Muscle of arm (tissue), 14 donors: ENCODE measurements around the gene DMKN. TPM values are rescaled to one million over a fixed set of nuclear protein-coding genes. Genes with fewer than 3 reads are reported as not detected.

ENCODE experiments used
- DNase-seq: peaks from one replicate; pipeline ENCODE4 v3.0.0-alpha.2; 2013
- long read RNA-seq, 11 donors: transcript quantifications; one replicate each; lab custom pipeline, GENCODE V29; 2026
- polyA plus RNA-seq, 12 donors: library from polyadenylated mRNA; unstranded; fragments of 120-200 nt; gene quantifications; one replicate each; pipeline ENCODE4 v1.2.1, GENCODE V29; 2013; ENCODE audit not compliant: insufficient read length in 12 of 12

DMKN gene, protein sequence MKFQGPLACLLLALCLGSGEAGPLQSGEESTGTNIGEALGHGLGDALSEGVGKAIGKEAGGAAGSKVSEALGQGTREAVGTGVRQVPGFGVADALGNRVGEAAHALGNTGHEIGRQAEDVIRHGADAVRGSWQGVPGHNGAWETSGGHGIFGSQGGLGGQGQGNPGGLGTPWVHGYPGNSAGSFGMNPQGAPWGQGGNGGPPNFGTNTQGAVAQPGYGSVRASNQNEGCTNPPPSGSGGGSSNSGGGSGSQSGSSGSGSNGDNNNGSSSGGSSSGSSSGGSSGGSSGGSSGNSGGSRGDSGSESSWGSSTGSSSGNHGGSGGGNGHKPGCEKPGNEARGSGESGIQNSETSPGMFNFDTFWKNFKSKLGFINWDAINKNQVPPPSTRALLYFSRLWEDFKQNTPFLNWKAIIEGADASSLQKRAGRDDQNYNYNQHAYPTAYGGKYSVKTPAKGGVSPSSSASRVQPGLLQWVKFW
- 100 to 1,000 TPM in 1 of 12 donors, 10 to 100 TPM in 2, 1 to 10 TPM in 4, under 1 TPM in 3, not detected in 2; 0.58 to 181 (median 1.2) TPM for polyA plus RNA-seq
- long read RNA-seq, donor 1, partial matches to known transcripts: 0 of 4 reads
- long read RNA-seq, donor 1, other reads (novel, unspliced or antisense): 0 of 4 reads
- long read RNA-seq, donor 2: 0 reads
- long read RNA-seq, donor 3: 0 reads
- long read RNA-seq, donor 4: 0 reads
- long read RNA-seq, donor 5: 0 reads
- long read RNA-seq, donor 6: 0 reads
- long read RNA-seq, donor 7, partial matches to known transcripts: 0 of 4 reads
- long read RNA-seq, donor 7, other reads (novel, unspliced or antisense): 0 of 4 reads
- long read RNA-seq, donor 8: 0 reads
- long read RNA-seq, donor 9, transcript DMKN-204 (6 exons, 600 nt): major isoform, 11 of 12 reads
- long read RNA-seq, donor 9, partial matches to known transcripts: 0 of 12 reads
- long read RNA-seq, donor 9, other reads (novel, unspliced or antisense): 0 of 12 reads
- long read RNA-seq, donor 10, partial matches to known transcripts: 0 of 1 reads
- long read RNA-seq, donor 10, other reads (novel, unspliced or antisense): 0 of 1 reads
- long read RNA-seq, donor 11, partial matches to known transcripts: 0 of 1 reads
- long read RNA-seq, donor 11, other reads (novel, unspliced or antisense): 0 of 1 reads

DNA sequence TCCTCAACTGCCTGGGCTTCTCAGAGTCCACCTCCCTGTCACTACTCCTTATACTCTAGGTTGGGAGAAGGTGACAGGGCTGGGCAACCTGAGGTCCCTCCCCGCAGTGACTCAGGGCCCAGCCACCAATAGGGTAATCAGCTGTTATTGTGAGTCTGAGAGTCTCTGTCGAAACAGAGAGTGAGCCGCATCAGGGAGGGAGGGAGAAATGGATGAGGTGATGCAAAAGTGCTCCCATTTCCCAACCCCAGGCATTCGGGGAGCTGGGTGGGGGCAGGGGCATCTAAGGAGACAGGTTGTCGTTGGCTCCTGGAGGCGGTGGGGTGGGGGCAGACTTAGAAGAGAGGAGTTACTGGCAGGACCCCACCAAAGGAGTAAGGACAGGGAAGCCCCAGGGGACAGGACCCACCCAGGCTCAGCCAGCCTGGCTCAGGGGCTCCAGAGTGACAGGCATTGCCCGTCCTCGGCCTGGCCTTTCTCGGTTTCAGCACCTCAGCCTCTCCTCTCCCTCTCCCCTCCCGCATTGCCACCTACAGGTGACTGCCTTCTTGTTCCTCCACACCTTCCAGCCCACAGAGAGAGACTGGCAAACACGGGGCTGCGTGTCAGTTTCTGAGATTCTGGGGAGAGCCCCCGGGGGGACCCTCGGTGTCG is at the start of gene DMKN:
TSS of gene DMKN (minus strand) at position 22 of the 654 bp plus-strand sequence. CDS start 174 bp downstream, outside the sequence.
- DNase-seq: no peak

DNA sequence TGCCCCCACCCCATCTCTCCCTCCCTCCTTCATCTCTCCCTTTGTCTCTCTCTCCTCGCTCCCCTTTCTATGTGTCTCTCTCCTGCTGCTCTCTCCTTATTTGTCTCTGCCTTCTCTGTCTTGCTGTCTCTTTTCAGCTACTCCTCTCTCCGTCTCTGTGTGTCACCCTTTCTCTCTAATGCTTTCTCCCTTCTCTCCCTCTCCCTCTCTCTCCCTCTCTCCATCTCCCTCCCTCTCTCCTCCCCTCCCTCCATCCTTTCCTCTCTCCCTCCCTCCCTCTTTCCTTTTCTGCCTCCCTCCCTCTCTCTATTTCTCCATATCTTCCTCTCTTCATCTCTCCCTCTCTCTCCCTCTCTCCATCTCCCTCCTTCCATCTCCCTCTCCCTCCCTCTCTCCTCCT is 49.3 kb upstream of the DMKN start:
- DNase-seq: no peak

DNA sequence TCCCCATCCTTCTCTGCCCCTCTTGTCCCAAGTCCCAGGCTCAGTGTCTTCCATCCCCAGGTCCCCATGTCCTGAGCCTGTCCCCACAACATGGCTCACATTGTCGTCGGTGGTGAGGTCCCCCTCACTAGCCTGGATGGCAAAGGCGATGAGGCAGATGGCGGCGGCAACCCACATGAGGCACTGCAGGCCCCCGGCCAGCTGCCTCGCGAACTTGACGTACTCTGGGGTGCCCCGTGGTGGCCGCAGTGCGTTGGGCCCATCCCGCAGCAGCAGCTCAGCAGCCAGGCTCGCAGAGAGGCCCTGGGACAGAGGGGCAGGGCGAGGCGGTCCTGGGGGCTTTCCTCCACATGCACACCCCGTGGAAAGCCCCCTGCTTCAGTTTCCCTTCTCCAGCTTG is 48.9 kb upstream of the DMKN start:
- no peak for DNase-seq

DNA sequence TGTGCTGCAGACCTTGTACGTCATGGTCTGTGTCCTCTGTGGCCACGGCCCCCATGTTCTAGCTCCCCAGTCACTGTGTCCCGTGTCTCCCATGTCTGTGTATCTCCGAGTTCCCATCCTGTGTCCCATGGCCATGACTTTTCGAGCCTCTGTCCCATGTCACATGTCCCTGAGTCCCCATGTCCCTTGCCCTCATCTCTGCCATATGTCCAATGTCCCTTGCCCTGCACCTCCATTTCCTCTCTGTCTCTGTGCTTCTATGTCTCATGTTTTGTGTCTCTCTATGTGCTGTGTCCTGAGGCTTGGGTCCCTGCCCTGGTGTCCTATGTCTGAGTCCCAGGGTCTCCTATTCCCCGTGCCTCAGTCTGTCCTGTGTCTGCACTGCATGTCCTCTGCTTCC is 48.0 kb upstream of the DMKN start:
- no peak for DNase-seq

DNA sequence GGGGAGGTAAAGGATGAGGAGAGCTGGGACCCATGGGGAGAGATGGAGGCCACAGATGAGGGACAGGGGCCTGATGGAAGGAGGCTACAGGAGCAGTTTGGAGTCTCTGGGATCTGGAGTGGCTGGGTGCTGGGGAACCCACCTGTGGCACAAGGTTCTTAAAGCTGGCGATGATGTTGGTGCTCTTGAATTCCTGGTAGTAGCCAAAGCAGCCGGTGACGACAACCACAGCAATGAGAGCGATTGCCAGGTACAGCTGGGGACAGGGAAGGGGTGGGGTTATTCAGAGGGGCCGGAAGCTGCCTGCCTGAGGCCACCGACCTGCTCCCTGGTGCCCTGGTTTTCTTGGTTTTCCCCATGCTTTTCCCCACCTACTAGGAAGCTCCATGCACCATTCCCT is 47.2 kb upstream of the DMKN start:
- no peak for DNase-seq

DNA sequence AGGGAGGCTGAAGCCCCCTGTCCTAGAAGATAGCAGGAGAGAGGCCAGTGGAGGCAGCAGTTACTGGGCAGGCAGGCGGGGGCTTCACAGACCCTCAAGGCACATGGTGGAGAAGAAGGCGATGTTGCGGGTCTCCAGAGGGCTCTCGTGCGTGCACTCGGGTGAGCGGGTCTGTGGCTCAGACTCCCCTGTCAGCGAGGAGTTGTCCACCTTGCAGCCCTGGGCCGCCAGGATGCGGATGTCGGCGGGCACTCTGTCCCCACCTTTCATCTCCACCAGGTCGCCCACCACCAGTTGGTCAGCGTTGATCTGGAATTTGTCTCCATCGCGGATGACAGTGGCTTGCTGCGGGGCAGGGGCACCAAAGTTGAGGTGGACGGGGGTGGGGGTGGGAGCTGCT is 46.8 kb upstream of the DMKN start:
- DNase-seq: no peak

DNA sequence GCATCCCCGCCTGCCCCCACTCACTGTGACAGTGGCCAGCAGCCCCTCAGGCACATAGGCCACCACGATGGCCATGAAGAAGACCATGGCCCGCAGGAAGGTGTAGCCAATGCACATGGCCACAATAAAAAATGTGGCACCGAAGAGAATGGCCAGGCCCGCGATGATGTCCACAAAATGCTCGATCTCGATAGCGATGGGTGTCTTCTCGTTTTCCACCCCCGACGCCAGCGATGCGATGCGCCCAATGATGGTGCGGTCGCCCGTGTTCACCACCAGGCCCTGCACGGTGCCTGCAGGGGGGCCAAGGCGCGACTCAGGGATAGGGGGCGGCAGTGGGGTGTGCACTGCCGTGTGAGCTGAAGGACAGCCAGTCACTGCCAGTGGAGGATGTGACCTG is 46.3 kb upstream of the DMKN start:
- DNase-seq: no peak

DNA sequence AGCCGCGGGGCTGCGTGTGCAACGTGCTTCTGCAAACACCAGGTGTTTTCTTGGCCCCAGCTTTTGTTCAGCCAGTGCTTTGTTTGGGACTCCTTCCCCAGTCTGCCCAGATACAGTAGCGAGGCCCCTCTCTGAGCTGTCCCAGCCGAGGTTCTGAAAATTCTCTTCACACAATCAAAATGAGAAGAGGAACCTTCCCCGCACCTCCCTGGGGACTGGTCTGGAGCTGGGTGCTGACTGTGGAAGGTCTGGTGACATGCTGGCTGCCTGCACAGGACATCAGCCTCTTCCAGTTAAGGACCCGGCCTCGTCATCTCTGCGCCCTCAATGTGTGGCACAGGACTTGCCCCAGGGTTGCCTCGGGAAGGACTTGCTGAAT is 45.8 kb upstream of the DMKN start:
- DNase-seq: no peak

DNA sequence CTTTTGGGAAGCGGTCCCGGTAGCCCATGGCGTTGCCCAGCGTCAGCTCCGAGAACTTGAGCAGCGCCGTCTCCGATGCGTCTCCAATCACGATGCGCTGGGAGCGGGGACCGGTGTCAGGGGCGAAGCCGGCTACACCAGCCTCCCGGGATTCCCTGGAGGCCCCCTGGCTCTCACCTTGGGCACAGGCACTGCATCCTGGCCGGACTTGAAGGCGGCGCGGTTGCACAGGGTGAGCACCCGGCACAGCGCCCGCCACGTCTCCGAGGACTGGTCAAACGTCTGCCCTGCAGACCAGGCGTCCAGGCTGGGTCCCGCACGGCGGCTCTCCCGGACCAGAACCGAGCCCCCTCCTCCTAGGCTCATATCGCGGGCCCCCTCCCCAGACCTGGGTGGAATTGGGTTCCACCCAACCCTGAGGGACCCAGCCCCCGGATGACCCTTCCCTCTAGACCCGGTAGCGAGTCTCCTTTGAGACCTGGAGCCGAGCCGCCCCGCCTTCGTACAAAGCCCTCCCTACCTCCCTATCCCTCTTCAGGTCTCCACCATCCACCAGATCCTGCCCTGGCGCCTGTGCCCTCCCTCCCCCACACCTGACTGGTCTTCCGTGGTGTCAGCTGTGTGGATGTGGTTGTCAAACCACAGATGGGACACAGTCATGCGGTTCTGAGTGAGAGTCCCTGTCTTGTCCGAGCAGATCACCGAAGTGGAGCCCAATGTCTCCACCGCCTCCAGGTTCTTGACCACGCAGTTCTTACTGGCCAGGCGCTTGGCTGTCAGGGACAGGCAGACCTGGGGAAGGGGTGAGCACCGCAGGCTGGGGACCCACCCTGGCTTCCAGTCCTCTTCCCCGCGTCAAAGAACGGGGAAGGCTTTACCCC is 45.2 kb upstream of the DMKN start:
- no peak for DNase-seq

DNA sequence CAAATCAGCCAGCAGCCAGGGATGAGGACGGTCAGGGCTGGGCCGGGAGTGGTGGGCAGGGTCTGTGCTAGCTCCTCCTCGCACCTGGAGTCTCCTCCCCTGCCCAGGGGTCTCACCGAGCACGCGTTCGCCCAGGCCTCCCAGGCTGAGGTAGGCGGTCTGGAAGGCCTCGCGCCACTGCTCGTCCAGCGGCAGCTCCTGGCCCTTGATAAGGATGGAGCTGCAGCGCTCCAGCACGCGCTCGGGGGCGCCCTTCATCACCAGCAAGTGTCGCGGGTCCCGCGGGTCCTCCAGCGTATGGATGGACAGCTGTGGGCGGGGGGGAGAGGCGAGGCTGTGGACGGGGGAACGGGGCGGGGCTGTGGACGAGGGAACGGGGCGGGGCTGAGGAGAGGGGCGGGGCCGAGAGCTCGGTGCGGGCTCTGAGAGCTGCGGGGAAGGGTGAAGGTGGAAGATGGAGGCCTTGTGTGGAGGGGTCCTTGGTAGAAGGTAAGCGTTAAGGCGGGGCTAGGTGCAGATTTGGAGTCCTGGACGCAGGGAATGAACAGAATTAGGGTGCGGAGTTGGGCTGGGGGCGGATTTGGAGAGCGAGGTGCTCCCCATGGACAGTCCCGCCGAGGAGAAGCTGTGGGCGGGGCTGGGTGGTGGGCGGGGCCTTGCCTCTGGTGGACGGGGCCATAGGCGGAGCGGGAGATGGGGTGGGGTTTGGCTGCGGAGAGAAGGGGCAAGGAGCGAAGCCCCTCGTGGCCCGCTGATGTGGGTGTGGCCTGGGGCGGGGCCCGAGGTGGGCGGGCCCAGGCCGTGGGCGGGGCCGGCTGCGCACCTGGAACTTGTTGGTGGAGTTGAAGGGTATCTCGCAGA is 44.3 kb upstream of the DMKN start:
- DNase-seq: peak; percentile 16

DNA sequence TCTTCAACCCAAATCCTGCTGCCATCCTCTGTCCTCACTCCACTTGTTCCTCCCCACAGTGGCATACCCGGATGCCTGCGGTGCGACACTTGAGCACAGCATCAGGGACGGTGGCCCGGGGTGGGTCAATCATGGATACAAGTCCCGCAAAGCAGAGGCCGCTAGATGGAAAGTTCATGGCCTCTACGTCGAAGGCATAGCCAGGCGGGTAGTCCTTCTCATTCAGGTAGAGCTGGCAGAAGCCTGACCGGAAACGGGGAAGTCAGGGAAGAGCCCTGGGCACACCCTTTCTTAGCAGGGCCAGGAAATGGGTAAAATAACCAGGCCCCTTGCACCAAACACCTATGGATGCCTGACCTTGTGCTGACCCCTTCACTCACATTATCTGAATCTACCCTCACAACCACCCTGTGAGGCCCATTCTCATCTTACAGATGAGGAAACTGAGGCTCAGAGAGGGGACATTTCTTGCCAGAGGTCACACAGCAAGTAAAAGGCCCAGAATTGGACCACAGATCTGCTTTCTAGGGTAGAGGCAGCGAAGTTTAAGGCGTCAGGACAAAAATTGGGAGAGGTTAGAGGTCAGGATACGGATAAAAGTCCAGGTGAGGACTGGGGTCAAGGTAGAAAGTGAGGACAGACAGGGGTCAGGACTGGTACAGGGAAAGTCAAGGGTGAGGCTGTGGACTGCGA is 43.5 kb upstream of the DMKN start:
- no peak for DNase-seq

DNA sequence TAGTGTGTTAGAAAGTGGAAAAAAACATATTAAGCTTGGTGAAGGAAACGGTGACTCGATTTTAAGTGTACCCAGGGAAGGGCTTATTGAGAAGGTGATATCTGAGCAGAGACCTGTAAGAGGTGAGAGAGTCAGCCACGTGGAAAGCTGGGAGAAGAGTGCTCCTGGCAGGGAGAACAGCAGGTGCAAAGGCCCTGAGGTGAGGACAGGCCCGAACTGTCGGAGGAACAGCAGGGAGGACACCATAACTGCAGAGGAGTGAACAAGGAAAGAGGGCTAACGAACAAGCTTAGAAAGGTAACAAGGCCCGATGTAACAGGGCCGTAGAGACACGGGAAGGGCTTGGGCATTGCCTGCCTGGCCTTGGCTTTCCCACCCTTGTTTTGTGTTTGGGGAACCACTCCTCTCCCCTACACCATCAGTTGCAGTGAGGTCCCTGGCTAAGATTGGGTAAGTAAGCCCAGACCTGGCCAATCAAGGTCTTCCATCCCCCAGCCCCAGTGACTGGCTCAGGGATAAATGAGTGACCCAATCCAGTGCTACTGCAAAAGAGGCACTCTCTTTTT is 42.7 kb upstream of the DMKN start:
- no peak for DNase-seq

DNA sequence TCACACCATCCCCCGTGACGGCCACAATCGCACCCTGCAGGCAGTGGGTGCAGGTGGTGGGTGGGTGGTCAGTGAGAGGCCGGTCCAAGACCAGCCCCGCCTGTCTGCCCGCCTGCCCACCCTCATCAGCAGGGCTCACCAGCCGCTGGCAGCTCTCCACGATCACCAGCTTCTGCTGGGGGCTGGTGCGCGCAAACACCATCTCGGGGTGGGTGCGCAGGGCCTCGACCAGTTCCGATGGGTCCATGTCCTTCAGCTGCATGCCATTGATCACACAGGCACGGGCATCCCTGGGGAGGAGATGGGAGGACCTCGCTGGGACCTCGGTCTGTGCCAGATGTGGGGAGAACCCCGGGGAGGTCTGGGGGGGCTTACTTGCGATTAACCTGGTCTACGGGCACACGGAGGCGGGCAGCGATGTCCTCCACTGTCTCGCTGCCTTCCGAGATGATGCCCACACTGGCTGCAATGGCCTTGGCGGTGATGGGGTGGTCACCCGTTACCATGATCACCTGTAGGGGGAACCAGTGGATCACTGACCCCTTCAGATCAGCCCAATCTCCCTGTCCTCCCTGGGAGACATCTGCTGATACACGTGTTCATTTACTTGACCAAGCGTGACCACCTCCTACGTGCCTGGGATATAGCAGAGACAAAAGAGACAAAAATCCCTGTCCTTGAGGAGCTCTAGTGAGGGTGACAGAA is 42.0 kb upstream of the DMKN start:
- DNase-seq: no peak

DNA sequence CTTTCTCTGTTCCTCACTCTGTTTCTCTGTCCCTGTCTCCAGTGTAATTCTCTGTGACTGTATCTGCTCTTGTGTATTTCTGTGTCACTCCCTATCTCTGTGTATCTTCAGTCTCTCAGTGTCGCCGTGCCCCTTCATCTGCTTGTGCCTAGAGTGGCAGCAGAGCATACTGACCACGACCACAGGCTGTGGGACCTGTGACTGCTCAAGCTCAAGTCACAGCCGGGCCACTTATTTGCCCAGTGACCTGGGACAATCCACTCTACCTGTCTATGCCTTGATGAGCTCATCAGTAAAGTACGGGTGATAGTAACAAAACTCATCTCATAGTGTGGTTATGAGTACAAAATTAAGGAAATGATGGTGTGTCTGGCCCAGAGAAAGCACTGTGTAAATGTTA is 40.6 kb upstream of the DMKN start:
- no peak for DNase-seq

DNA sequence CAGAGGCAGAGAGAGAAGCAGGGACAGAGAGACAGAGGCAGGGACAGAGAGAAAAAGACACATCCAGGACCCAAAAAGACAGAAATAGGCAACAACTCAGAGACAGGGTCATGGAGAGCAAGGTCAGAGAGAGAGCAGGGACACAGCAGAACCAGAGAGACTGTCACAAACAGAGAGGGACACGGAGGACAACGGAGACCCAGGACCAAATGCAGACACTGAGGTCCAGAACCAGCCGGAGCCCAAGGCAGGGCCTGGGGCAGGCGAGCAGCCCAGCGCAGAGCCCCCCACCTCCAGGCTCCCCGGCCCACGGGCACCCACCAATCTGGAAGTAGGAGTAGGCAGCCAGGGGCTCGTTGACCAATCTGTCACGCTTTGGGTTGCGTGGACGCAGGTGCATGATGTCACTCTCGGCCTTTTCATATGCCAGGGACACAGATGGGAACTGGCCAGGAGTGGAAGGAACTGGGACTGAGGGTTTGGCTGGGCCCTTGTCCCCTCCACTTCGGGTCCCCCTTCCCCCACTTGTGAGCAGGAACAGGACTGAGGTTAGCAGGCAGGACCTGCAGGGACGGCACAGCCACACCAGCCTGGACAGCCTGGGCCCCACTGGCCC is 40.0 kb upstream of the DMKN start:
- no peak for DNase-seq

DNA sequence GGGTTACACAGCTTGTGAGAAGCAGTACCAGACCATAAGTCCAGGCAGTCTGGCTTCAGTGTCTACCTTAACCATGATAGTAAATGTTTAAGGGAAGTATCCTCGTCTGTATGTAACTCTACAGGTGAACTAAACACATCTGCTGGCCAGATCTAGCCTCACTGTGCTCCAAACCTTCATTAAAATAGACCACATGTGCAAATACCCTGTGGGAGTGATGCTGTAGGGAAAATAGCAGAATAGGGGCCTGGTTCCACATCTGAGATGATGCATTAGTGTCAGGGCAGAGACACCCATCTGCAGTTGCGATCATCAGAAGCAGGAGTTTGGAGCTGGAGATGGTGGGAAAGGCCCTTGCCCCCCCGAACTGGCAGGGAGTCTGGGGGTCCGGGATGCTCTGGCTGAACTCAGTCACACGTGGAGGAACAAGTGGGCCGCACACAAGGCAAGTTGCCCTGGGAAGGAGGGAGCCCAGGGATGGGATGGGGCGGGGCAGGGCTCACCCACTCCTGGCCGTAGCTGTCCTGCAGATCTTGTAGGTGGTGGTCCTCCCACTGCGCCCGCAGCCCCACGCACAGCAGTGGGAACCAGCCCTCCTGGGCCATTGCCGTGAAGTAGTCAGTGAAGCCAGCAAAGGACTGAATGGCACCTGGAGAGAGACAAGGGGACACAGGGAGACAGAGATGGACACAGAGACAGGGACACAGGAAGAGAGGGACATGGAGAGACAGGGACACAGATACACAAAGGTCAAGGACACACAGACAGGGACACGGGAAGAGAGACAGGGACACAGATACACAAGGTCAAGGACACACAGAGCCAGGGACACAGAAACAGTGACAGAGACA is 39.3 kb upstream of the DMKN start:
- DNase-seq: no peak
